IPS DF 6.9 (cell line): ENCODE data around the gene DZANK1.
A peak's percentile ranks its signal among the peaks of the same experiment; 100 is the strongest.

Experiments
- DNase-seq: peaks from one replicate; pipeline ENCODE4 v3.0.0-alpha.2; 2013; ENCODE audit warnings: low read depth, low spot score
- H3K27ac ChIP-seq: one replicate; pipeline ENCODE4 v1.5.1; 2013; ENCODE audit warnings: low read length, control low read depth
- H3K27me3 ChIP-seq: 2 replicates; pipeline ENCODE4 v1.6.1; 2013; ENCODE audit warnings: mild to moderate bottlenecking, low read length; ENCODE audit not compliant: control insufficient read depth, insufficient read depth
- H3K36me3 ChIP-seq: 2 replicates; pipeline ENCODE4 v1.6.1; 2013; ENCODE audit warnings: low read length; ENCODE audit not compliant: control insufficient read depth, insufficient read depth
- H3K4me1 ChIP-seq: 2 replicates; pipeline ENCODE4 v1.6.1; 2013; ENCODE audit warnings: low read length; ENCODE audit not compliant: control insufficient read depth, insufficient read depth
- H3K4me3 ChIP-seq: 2 replicates; pipeline ENCODE4 v1.5.1; 2013; ENCODE audit warnings: mild to moderate bottlenecking, low read length
- H3K9me3 ChIP-seq: 2 replicates; pipeline ENCODE4 v1.6.1; 2013; ENCODE audit warnings: low read length, inconsistent platforms; ENCODE audit not compliant: control insufficient read depth, insufficient read depth
- WGBS: extraction: QIAGEN DNeasy Blood & Tissue Kit; methylation state at CpG from one replicate; pipeline ENCODE4 v1.1.7; 2013; ENCODE audit warnings: mixed read lengths, missing lambda C conversion rate; ENCODE audit not compliant: insufficient read length, insufficient coverage; 5-methylcytosine and 5-hydroxymethylcytosine counted together

The DZANK1 gene

GRCh38 chr20:18497603-18498002, 30.8 kb upstream of the DZANK1 start:
- no CpG with 5 or more reads among the region's 3 CpGs for WGBS
- no peak for DNase-seq
- Histone ChIP-seq H3K27me3 (no peaks in the 10 kb centered on the region), H3K9me3 (no peaks in the 10 kb centered on the region), H3K4me1 (no peaks in the 10 kb centered on the region), H3K36me3 (no peaks in the 10 kb centered on the region; the same call in 1 of the 2 replicates), H3K27ac (no peak overlapping the region), H3K4me3 (no peak overlapping the region)

DNA sequence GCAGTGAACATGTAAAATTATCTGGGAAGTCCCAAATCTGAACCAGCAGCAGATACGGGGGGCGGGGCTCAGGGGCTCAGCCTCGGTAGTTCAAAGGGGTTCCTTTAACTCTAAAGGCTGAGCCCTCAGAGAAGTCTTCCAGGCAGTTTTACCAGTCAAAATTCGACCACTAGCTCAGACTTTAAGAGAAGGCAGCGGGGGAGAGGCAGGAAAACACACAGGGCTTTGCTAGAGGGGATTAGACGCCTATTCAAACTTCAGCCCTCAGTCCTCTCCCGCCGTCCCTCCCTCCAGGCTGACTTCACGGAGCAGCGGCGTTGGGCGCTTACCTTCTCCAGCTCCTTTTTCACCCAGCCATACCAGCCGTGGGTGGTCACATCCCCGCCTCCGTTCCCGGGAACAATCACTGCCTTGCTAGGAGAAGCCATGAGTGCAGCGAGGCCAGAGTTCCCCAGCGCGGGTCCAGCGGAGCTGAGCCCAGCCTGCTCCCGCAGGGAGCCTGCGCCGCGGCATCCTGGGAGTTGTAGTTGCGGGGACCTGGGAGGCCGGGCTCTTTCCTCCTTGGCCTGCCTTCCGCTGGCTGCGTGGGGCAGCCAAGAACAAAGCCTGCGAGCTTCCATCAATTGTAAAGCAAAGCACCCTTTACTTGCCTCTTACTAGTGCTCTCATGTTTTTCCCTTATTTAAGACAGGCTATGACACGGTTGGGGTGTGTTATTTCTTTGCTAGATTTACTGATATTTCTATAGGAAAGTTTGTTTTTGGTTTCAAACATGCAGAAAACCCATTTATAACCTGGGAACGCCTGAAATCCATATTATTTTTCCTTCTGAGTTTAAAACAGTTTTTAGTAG, 30.1 kb upstream of the DZANK1 start, which contains the start of gene RBBP9:
TSS of gene RBBP9 (minus strand) at position 486 of the 853 bp plus-strand sequence. CDS start at position 428, 58 bp downstream.
- DNase-seq, result peak; percentile 72
- H3K4me1 ChIP-seq, result no peaks in the 10 kb centered on the region
- no peaks in the 10 kb centered on the region for H3K9me3 ChIP-seq
- WGBS, result no CpG with 5 or more reads among the region's 31 CpGs
- no peak within 1 kb of the TSS for H3K27ac ChIP-seq
- H3K27me3 ChIP-seq, result no peaks in the 10 kb centered on the region
- H3K36me3 ChIP-seq, result no peaks in the 10 kb centered on the region; the same call in 1 of the 2 replicates
- peak within 1 kb of the TSS; percentile 69 for H3K4me3 ChIP-seq

DNA sequence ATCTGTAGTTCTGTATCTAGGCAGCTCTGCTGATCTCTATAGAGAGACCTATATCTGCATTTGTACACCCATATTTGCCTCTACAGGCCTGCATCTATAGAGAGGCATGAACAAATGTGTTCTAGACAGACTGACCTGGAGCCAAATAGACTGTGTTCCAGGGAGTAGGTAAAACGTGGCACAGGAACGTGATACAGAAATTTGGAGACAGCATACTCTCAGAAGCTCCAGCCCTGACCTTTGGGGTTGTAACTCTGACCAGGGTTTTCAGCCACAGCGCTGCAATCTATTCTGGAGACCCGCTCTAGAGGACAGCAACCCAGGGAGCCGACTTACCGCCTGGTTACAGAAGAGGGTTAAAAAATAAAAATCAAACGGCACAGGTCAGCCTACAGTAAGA, 29.2 kb upstream of the DZANK1 start:
- DNase-seq, result no peak
- H3K4me3 ChIP-seq, result no peak overlapping the region; the same call in 1 of the 2 replicates

DNA sequence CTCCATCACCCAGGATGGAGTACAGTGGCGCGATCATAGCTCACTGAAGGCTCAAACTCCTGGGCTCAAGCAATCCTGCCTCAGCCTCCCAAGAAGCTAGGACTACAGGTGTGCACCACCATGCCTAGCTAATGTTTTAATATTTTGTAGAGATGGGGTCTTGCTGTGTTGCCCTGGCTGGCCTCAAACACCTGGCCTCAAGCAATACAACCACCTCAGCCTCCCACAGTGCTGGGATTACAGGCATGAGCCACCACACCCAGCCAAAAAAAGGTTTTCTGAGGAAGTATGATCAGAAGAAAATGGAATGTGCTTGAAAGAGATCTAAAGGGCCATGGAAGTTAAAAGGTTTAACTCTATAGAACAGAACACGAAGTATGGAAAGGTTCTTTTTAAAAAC, 21.5 kb upstream of the DZANK1 start:
- Histone ChIP-seq H3K9me3 (no peaks in the 10 kb centered on the region), H3K27me3 (no peaks in the 10 kb centered on the region), H3K27ac (no peak overlapping the region), H3K4me1 (no peaks in the 10 kb centered on the region), H3K36me3 (no peaks in the 10 kb centered on the region; the same call in 1 of the 2 replicates), H3K4me3 (no peak overlapping the region)
- no peak for DNase-seq
- no CpG with 5 or more reads among the region's 3 CpGs for WGBS

More for the DNA sequence above, 29.2 kb upstream of the DZANK1 start:
- Histone ChIP-seq H3K27me3 (no peaks in the 10 kb centered on the region), H3K36me3 (no peaks in the 10 kb centered on the region; the same call in 1 of the 2 replicates), H3K9me3 (no peaks in the 10 kb centered on the region), H3K4me1 (no peaks in the 10 kb centered on the region), H3K27ac (no peak overlapping the region)
- no CpG with 5 or more reads among the region's 7 CpGs for WGBS

GRCh38 chr20:18481596-18481995, 14.8 kb upstream of the DZANK1 start:
- no peak overlapping the region for H3K27ac ChIP-seq
- no CpG with 5 or more reads among the region's 4 CpGs for WGBS
- H3K9me3 ChIP-seq, result no peaks in the 10 kb centered on the region
- no peak overlapping the region for H3K4me3 ChIP-seq
- DNase-seq, result no peak
- H3K4me1 ChIP-seq, result no peaks in the 10 kb centered on the region
- H3K36me3 ChIP-seq, result peaks cover 10% of the 10 kb centered on the region; the same call in 1 of the 2 replicates
- H3K27me3 ChIP-seq, result no peaks in the 10 kb centered on the region

GRCh38 chr20:18477821-18478220, 11.0 kb upstream of the DZANK1 start:
- Histone ChIP-seq H3K9me3 (no peaks in the 10 kb centered on the region), H3K4me1 (no peaks in the 10 kb centered on the region), H3K36me3 (peaks cover 9% of the 10 kb centered on the region; the same call in 1 of the 2 replicates), H3K4me3 (no peak overlapping the region), H3K27ac (no peak overlapping the region), H3K27me3 (no peaks in the 10 kb centered on the region)
- DNase-seq, result no peak
- WGBS, result no CpG with 5 or more reads among the region's 1 CpG

- H3K36me3 ChIP-seq, result peaks cover 4% of the 10 kb centered on the region; the same call in 1 of the 2 replicates
- no peaks in the 10 kb centered on the region for H3K9me3 ChIP-seq
- H3K4me3 ChIP-seq, result no peak overlapping the region
- no peak for DNase-seq
- no CpG with 5 or more reads among the region's 1 CpG for WGBS
- no peaks in the 10 kb centered on the region for H3K4me1 ChIP-seq
- H3K27ac ChIP-seq, result no peak overlapping the region
- no peaks in the 10 kb centered on the region for H3K27me3 ChIP-seq
Measured at GRCh38 chr20:18477218-18477617, 10.4 kb upstream of the DZANK1 start.

GRCh38 chr20:18466574-18466893, 296 bp downstream of the DZANK1 start:
- no peaks in the 10 kb centered on the region for H3K4me1 ChIP-seq
- peak; percentile 52 for DNase-seq
- H3K9me3 ChIP-seq, result no peaks in the 10 kb centered on the region
- no CpG with 5 or more reads among the region's 15 CpGs for WGBS
- no peaks in the 10 kb centered on the region for H3K27me3 ChIP-seq
- peak overlapping the region; percentile 74 for H3K4me3 ChIP-seq
- no peaks in the 10 kb centered on the region for H3K36me3 ChIP-seq
- no peak overlapping the region for H3K27ac ChIP-seq

- Histone ChIP-seq H3K27ac (no peak overlapping the region), H3K4me1 (no peaks in the 10 kb centered on the region), H3K4me3 (no peak overlapping the region), H3K9me3 (no peaks in the 10 kb centered on the region), H3K27me3 (no peaks in the 10 kb centered on the region), H3K36me3 (no peaks in the 10 kb centered on the region)
- no peak for DNase-seq
- no CpG with 5 or more reads among the region's 6 CpGs for WGBS
Measured at GRCh38 chr20:18465536-18466200, 1.2 kb downstream of the DZANK1 start.

- H3K9me3 ChIP-seq, result no peaks in the 10 kb centered on the region
- no peaks in the 10 kb centered on the region for H3K27me3 ChIP-seq
- H3K4me3 ChIP-seq, result no peak overlapping the region
- H3K27ac ChIP-seq, result no peak overlapping the region
- no peak for DNase-seq
- WGBS, result no CpG with 5 or more reads among the region's 3 CpGs
- H3K36me3 ChIP-seq, result no peaks in the 10 kb centered on the region
- no peaks in the 10 kb centered on the region for H3K4me1 ChIP-seq
Measured at GRCh38 chr20:18456600-18456999, 10.2 kb downstream of the DZANK1 start.
